Inflammatory macrophage treated with lipopolysaccharide for 1 hour (primary cell): ENCODE measurements around the gene WT1.

Source experiments
- DNase-seq, 2 donors: peaks; one replicate each; pipeline ENCODE4 v3.0.0-alpha.2; 2020 to 2022

WT1 gene

DNA sequence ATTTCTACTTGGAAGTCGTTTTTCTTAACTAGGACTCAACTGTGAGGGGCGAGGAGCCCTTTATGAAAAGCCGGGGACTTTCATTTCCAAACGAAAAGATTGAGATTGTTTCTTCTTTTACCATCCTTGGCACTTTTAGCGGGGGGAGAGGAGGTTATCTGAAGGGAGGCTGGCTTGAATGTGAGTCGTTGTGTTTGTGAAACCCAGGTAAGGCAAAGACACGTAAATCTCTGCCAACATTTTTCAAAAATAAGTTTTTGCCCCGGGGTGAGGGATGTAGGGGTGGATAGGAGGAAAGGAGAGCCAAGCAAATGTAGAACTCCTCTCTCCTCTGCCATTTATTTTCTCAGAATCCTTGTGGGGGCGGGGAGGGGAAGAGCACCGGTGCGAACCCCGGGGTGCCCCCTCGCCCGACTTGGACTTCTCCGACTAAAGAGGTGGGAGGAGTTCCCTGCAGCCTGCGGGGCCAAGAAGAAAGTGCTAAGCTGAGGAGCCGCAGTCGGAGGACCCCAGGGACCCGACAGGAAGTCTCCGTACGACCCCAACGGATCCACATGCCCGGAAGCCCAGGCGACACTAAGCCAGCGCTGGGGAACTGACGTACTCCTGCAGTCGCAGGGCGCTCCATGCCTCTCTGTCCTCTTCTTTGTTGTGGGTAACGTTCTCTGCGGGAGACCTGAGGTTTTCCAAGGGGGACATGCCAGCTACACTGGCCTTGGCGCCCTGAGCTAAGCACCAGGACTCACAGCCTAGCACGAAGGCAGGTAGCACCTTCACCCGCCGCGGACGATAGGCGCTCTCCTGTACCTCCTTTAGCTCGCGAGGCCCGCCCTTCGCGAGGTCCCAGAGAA lies 2.4 kb upstream of the WT1 start:
- DNase-seq: no peak

DNA sequence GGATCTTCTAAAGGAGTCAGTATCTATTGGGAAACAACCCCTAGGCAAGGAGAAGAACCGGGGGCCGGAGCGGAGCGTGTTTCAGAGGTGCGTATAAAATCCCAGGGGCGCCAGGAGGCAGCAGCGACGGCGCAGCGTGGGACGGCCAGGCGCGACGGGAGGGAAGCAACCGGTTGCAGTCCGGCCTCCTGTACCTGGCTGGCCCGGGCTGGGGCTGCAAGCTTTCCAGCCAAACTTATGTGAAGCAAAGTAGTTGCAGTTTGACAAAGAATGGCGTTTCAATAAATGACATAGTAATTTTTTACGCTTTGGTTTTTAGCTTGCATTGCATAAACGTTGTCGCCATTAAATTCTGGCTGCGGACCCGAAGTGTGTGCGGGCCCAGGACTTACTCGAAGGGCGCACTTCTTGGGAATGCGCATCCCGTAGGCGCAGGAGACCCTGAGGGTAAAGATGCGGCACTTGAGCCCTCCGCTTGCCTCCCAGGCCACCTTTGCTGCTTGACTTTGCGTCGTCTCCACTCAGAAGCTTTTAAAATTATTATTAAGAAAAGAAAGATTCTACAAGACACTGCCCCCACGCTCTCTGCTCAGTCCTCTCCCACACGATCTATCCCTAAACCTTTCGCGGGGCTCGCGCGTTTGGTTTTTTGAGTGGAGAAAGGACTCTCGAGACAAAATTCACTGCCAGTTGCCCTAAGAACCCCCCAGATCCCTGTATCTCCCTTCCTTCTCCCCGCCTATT lies 1.6 kb upstream of the WT1 start:
- no peak for DNase-seq

DNA sequence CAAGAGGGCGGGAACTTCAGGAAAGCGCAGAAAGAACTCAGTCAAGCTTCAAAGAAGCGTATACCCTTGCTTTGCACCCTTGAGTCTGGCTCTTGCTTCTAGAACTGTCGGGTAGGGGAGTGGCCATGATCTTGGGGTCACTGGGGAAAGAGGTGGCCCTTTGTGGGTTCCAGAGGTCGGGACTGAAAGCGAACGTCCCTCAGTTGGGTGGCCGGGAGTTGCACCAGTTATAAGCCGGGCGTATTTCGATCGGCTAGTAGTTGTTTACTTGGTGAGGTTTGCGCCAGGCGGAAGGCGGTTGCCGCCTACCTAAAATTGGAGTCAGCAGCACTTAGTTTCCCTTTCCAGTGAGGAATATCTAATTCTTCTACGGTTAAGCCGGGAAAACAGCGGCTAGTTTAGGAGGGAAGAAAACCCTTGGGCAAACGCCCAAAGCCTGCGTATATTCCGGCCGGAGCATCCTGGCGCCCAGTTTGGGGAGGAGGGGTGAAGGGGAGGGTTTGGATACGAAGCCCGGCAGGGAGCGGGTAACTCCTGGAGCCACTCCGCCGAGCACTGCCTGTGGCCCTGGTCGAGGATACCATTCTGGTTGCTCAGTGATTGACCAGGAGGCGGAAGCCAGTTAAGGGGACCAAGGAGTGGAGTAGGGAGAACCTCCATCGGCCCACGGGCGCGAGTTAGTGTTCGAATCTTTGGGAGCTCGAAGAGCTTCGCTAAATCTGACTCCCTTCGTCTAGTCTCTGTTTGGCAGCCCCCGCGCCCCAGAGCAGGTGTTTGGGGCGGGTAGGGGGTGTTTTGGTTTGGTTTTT lies 807 bp upstream of the WT1 start:
- DNase-seq: no peak

DNA sequence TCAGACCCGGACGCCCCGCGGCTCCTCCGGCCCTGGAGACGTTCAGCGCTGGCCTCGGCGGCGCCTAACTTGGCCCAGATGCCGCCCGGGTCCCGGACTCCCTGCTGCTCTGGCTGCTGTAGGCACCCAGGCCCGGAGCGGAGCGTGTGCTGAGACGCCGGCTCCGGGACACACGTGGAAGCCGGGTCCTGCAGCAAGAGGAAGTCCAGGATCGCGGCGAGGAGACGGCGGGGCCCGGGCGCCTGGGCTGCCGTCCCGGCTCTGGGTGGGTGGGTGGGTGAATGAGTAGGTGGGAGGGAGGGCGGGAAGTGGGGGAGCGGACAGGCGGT lies 223 bp downstream of the WT1 start:
- DNase-seq: no peak

DNA sequence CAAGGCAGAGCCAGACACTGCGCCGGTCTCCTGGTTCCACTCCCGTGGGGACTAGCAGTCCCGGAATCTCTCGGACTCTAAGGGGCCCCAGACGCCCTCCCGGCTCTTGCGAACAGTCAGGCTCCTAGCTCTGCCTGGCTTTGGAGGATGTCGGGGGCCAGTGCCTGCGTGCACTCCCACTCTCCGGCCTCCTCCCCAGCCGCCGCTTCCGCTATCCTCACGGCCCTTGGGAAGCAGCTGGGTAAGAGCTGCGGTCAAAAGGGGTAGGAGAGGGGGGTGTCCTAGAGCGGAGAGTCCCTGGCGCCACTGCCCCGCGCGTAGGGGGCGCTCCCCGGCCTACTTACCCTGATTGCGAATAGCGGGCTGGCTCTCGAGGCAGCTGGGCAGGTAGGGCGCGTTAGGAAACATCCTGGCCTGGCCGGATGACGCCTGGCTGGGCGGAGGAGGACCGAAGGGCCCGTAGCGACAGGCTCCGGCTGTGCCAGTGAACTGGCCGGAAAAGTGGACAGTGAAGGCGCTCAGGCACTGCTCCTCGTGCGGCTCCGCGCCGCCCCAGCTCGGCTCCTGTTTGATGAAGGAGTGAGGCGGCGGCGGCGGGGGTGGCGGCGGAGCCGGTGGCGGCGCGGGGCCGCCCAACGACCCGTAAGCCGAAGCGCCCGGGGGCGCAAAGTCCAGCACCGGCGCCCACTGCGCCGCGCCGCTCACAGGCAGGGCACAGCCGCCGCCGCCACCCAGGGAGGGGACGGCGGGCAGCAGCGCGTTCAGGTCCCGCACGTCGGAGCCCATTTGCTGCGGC lies 785 bp downstream of the WT1 start:
- peak in 1 of 2 donors; percentile 56 for DNase-seq

DNA sequence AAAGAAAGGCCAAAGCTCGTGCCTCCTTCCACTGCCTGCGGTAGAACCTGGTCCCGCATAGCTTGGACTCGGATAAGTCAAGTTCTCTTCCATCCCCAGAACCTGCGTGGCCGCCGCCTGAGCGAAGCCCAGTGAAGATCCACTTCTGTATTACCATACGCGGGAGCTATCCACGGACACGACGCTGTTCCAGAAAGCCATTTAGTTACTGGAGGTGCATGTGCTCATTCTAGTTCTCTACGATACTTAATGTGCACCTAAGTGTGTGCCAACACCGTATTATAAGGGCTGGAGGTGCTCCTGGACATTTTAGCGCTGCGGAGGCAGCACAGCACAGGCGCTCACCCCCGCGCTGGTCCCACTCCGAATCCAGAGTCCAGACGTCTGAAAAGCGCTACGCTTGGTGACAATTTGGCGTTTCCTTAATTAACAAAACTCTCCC lies 1.4 kb downstream of the WT1 start:
- no peak for DNase-seq

DNA sequence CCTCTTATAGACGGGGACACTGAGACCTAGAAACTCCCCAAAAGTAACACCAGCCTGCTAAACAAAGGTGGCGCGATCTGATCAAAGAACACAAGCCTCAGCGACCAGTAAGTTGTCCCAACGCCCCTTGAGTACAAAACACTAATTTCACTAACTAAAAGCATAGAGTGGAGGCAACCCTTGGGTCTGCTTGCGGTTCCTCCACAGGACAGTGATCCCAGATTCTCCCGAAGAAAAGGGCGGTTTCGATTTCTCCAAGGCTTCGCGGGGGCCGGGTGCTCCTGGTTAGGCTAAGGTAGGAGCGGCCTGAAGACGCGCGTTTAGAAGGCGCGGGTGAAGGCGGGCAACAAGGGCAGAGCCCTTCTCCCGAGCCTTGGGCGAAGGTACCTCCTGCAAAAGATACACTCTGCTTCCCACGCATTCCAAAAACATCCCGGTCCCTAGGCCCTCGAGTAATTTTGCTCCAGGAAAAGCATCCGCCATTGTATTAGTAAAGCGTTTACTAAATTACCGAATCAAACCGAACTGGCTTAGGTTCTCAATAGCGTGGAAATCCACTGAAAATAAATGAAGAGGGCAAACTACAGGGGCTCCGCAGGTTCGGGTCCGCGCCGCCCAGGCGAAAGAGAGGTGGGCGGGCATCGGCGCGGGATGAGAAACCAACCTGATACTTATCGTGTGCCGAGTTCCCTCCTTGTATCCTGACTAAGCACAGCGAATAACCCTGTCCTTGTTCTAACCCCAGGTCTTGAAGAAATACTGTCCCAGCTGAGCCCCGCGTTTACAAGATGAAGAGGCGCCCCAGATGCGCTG lies 2.0 kb downstream of the WT1 start:
- no peak for DNase-seq

DNA sequence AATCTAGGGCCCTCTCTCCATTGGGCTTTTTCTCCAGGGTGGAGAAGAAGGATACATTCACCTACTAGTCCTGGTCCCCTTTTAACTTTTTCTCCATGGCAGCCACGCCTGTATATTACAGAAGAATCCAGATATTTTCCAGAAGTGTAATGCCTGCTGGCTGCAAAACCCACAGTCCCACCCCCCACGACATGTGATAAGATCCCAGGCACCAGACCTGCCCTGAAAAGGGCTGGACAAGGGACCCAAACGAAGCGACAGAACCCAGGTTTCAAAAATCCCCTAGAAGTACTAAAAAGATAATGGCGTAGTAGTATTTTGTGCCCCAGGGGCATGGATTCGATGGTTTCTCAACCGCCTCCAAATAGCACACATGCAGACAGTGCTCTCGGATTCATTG lies 2.8 kb downstream of the WT1 start:
- DNase-seq: no peak

DNA sequence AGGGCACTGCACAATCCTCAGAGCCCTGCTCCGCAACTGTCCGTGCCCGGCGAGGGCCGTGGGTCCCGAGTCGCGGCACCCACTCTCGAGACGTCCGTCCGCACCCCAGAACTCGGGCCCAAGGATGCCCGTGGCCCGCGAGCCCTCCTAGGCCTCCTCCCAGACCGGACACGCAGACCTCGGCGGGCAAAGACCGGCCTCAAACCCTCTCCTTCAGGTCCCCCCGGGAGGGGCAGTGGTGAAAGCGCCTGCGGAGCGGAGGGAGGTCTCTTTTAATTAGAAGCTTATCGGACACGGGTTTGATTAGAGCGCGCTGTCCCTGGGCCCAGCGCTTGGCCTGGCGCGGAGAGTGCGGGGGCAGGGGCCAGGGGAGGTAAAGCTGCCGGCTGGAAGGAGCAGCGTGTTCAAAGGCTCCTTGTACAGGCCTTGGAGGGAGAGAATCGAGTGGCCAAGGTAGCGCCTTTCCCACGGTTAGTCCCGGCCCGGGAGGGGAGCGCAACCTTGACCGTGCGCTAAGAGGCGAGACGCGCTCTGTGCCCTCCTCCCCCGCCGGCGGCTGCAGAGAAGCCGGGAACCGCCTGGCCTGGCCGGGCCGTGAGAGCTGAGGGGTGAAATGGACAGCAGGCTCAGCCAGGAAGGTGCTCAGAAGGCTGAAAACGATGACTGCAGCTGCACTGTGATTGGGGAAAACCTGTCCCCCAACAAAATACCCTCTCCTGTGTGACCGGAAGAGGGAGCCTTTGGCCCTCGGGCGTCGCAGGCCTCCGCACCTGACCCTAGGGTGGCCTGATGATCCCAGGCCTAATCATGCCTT lies 4.6 kb downstream of the WT1 start:
- no peak for DNase-seq

DNA sequence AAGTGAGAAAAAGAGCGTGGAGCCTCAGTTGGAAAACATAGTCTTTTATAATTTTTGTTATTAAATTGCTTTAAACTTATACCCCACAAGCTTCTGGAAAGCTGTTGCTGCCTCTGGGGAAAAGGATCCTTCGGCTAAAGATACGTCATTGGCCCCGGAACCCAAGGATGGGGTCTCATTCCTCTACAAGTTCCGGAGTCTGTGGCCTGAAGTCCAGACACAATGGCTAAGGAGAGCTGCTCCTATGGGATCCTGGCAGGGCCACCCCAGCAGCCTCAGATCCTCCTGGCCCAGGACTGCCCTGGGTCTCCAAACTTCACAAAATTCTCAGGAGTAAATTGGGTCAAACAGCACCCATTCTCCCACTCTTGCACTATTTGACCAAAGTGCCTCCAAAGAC lies 5.9 kb downstream of the WT1 start:
- DNase-seq: no peak

DNA sequence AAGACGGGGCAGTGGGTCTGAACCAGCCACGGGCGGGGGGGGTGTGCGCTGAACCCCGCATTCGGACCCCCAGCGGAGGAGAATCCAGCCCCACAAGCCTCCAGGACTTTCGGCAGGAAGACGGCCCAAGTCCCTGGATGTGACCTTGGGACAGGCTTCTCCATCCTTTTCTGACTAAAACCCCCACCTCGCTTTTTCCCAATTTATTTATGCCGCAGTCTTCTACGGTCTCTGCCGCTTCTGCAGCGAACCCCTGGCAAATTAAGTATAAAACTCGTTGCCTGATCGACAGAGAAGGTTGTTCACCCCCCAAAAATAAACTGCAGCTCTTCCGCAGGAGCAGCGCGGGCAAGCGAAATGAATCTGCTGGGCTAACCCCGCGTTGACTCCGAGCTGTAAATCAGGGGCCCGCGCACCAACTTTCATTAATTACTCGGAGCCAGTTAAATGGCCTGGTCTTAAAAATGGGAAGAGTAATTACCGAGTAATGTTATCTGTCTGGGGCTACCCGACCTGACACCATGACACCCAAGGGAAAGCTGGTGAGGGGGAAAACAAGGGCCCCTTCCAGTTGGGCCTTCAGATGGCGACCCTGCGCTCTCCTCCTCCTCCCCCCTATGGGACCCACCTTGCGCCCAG lies 6.6 kb downstream of the WT1 start:
- DNase-seq: no peak

DNA sequence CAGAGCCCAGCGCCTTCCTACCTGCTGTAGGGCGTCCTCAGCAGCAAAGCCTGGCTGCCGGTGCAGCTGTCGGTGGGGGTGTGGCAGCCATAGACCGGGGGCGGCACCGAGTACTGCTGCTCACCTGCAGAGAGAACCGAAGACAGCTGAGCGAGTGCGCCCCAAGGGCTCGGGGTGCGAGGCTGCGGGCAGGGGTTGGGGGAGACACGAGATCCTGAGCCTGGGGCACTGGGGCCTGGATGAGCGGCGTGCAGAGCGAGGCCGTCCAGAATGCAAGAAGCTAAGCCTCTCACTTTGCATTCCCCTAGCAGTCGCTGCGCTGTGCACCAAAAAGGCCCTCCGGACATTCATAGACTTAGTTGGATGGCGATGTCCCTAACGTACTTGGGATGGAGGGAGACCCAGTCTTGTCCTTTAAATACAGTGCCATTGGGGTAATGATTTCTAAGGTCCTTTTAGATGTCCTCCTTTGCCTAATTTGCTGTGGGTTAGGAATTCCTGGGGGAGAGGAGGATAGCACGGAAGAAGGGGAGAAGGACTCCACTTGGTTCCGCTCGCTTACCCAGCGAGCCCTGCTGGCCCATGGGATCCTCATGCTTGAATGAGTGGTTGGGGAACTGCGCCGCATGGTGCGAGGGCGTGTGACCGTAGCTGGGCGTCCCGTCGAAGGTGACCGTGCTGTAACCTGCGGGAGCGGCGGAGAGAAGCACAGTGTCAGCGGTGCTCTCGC lies 7.2 kb downstream of the WT1 start:
- DNase-seq: no peak

DNA sequence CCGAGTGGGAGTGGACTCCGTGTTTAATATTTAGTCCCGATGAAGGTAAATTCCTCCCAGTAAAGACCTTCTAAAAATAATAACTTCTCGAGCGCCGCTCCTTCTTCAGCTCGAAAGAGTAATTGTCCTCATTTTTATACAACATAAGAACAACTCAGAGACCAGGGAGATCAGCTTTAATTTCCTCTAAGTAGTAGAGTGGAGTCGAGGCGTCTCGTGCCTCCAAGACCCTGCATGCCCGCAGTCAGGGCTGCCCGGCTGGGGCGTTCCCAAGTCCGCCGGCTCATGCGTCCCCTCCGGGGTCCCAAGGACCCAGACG lies 7.8 kb downstream of the WT1 start:
- no peak for DNase-seq

DNA sequence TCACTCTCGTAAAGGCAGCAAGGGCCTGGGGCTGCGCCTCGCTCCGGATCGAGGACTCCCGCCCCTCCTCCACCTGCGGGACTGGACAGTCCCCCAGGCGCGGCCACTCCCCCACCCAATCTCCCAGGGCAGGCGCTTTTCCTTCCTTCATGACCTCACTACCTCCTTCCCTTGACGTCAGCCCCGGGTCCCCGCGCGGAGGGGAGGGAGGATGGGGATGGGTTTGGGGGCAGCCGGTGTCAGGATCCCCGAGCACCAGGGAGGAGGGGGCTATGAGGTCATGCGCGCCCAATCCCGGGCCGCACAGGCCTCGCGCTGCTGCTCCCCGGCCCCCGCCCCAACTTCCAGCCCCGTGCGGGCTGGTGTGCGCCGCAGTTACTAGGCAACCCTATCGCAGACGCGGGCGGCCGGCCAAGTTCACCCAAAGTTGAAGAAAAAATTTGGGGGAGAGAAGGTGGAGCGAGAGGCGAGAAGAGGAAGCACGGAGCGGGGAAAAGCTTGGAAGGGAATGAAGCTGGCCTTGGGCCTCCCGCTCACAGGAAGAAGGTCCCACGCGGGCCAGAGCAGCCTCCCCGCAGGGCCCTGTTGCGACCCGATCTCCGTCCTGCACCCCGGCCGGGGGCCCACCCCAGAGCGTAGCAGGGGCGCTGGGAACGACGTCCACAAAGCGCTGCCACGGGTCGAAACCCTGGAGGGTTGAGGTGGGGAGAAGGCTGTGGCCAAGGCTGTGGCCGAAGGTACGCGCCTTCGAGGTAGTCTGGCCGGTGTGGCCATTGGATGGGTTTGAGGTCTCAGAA lies 8.3 kb downstream of the WT1 start:
- DNase-seq: no peak

DNA sequence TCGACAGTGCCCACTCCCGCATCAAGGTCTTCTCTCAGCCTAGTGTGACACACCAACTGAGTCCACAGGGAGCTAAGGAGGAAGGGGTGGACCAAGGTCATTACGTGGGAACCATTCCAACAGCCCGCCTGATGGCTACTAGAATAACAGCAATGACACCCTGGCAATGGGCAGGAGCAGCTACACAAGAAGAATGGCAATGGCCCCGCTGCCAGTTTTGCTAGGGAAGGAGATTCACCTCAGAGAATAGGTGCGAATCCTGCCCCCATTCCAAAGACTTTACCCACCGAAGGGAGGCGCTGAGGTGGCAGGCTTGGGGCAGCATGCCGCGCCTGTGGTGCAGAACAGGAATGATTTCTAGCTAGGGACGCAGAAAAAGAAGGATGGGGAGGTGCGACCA lies 9.1 kb downstream of the WT1 start:
- DNase-seq: no peak

DNA sequence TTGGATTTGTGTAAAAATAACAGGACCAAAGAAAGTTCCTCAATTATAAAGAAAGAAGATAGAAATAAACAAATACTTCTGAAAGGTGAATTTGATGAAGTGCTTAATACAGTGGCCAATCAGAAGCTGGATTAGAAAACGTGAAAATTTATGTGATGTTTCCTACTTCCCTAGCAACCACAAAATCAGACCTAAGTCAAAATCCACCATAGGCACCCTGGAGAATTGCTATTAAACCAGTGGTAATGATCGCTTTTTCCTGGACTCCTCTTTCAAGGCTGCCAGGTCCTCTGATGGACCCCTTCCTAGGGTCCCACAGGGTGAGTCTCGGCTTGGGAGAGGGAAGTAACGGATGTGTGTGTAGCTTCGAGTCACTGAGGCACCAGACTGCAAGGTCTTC lies 9.6 kb downstream of the WT1 start:
- DNase-seq: no peak

DNA sequence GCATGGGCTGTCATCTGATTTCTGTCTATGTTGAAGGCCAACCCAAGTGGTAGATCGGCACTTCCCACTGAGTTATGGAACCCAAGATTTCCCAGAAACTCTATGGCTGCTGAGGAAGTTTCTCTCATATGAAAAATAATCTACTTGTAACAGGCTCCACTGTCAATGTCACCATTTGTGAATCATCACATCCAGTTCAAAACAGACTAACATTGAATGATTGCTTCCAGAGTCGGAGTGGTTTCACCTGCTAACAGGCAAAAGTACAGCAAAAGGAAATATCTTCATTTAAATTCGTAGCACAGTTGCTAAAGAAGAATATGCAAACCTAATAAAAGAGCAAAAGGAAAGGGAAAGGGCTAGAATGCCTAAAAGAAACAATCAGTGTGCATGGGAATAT lies 12.8 kb downstream of the WT1 start:
- DNase-seq: no peak

DNA sequence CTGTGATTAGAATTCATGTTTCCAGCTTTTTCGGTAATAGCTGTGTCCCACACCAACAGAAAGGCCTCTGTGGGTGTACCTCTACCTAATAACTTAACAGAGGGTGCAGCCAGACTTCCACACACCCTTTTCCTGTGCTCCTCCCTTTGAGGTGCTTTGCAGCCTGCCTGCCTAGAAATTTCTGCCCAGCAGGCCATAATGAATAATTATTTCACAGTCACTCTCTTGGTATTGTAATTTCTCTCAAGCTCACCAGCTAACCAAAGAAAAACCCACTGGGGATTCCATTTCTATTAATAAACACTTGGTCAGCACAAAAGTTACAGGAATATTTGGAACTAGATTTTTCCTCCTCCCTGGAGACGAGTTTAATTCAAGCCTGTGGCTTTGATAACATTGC lies 13.3 kb downstream of the WT1 start:
- DNase-seq: no peak
